ENCODE measurements around the gene MECR.

DNA sequence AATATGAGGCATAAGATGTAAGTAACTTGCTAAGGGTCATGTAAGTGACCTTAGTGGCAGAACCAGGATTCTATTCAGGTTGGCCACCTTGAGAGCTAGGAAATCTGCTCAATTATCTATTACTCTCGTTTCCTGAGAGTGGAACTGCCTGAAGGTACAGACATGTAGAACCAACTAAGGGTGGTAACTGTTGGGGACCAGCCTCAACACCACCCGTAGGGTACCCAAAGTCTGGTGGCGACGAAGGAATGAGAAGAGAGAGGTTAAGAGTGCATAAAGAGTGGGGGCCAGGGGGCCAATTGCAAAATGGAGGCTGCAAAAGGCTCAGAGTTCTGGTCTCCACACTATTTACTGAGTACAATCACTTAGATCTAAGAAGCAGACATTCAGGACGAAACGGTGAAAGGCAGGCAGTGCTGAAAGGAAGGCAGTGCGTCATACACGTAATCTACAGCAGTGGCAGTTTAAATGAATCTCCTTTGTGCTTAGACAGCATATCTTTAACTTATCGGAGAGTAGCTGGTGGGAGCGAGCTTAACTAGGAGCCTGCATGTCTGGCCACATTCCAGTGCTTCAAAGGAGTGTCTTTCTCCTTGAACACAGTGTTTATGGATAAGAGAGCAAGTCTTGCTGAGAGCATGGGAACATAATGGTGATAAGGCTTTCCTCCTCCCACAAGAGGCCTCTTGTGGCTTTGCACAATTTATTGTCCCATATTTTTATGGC, 74.0 kb downstream of the MECR start:
- TF ChIP-seq, protein P1, sequence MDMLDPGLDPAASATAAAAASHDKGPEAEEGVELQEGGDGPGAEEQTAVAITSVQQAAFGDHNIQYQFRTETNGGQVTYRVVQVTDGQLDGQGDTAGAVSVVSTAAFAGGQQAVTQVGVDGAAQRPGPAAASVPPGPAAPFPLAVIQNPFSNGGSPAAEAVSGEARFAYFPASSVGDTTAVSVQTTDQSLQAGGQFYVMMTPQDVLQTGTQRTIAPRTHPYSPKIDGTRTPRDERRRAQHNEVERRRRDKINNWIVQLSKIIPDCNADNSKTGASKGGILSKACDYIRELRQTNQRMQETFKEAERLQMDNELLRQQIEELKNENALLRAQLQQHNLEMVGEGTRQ (IDR thresholded peaks at IDR 0.05; ENCODE audit: borderline replicate concordance, low read depth, low read length), result no peak
- TF ChIP-seq JUND (IDR thresholded peaks at IDR 0.05), result no peak
- TF ChIP-seq, protein P2, sequence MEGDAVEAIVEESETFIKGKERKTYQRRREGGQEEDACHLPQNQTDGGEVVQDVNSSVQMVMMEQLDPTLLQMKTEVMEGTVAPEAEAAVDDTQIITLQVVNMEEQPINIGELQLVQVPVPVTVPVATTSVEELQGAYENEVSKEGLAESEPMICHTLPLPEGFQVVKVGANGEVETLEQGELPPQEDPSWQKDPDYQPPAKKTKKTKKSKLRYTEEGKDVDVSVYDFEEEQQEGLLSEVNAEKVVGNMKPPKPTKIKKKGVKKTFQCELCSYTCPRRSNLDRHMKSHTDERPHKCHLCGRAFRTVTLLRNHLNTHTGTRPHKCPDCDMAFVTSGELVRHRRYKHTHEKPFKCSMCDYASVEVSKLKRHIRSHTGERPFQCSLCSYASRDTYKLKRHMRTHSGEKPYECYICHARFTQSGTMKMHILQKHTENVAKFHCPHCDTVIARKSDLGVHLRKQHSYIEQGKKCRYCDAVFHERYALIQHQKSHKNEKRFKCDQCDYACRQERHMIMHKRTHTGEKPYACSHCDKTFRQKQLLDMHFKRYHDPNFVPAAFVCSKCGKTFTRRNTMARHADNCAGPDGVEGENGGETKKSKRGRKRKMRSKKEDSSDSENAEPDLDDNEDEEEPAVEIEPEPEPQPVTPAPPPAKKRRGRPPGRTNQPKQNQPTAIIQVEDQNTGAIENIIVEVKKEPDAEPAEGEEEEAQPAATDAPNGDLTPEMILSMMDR (IDR thresholded peaks at IDR 0.05), result no peak
- TF ChIP-seq EP300 (IDR thresholded peaks at IDR 0.05; ENCODE audit: borderline replicate concordance in 1 of 2, low read depth in 1 of 2, low read length in 1 of 2), result no peak
- no peak for TF ChIP-seq TAF1 (IDR thresholded peaks at IDR 0.05; ENCODE audit: borderline replicate concordance, low read depth, low read length)
- TF ChIP-seq MXI1 (IDR thresholded peaks at IDR 0.05; ENCODE audit: low read depth, low read length), result no peak
- no peak for TF ChIP-seq POLR2AphosphoS5 (IDR thresholded peaks at IDR 0.05; ENCODE audit: low read depth, low read length)
- TF ChIP-seq RAD21 (IDR thresholded peaks at IDR 0.05; ENCODE audit: low read length), result no peak
- no peak for TF ChIP-seq ELF1 (IDR thresholded peaks at IDR 0.05)
- TF ChIP-seq, protein P3, sequence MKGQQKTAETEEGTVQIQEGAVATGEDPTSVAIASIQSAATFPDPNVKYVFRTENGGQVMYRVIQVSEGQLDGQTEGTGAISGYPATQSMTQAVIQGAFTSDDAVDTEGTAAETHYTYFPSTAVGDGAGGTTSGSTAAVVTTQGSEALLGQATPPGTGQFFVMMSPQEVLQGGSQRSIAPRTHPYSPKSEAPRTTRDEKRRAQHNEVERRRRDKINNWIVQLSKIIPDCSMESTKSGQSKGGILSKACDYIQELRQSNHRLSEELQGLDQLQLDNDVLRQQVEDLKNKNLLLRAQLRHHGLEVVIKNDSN (IDR thresholded peaks at IDR 0.05; ENCODE audit: borderline replicate concordance, low read depth), result no peak
- TF ChIP-seq NRF1 (IDR thresholded peaks at IDR 0.05; ENCODE audit: low read depth, low read length), result no peak
